ENCODE data around the gene LIMS4.
"Not testable (repeated sequence)": the region's sequence is repeated elsewhere in the genome, so short reads cannot be mapped to it uniquely, and the experiment has no call there.

LIMS4 gene

GRCh38 chr2:110395990-110396389 is 76.6 kb downstream of the LIMS4 start:
- H3K9me3 ChIP-seq (ENCODE audit: control insufficient read depth, low read length); H3K4me1 ChIP-seq (ENCODE audit: control insufficient read depth, insufficient read depth, low read length); H3K4me3 ChIP-seq (ENCODE audit: low read length): not testable (repeated sequence)

More at GRCh38 chr2:110395990-110396389, 76.6 kb downstream of the LIMS4 start:
- not testable (repeated sequence) for H3K36me3 ChIP-seq (ENCODE audit: control insufficient read depth, insufficient read depth, low read length); H3K27me3 ChIP-seq (ENCODE audit: control insufficient read depth, insufficient read depth, low read length); H3K9ac ChIP-seq (ENCODE audit: low read length)
